Stimulated activated CD8-positive, alpha-beta memory T cell treated with anti-CD3 and anti-CD28 coated beads, Interleukin-12 subunit alpha, Interleukin-12 subunit beta, amount 100 ng/mL, for 4 hours (primary cell): Measurements from ENCODE around the gene GRIN2C.

Source experiments
- DNase-seq: peaks from one replicate; pipeline ENCODE4 v3.0.0-alpha.2; 2020; ENCODE audit warnings: low read depth

Gene GRIN2C

GRCh38 chr17:74846621-74847020 lies 13.1 kb downstream of the GRIN2C start:
- no peak for DNase-seq

- no peak for DNase-seq
Observed at GRCh38 chr17:74843352-74843627, 16.4 kb downstream of the GRIN2C start.

GRCh38 chr17:74842599-74843351 lies 16.9 kb downstream of the GRIN2C start:
- no peak for DNase-seq

GRCh38 chr17:74842146-74842598 lies 17.5 kb downstream of the GRIN2C start:
- DNase-seq: no peak

GRCh38 chr17:74840989-74841666 lies 18.6 kb downstream of the GRIN2C start:
- DNase-seq: no peak

- no peak for DNase-seq
Observed at GRCh38 chr17:74839990-74840852, 19.5 kb downstream of the GRIN2C start.

- DNase-seq: no peak
Observed at GRCh38 chr17:74838274-74838673, 21.4 kb downstream of the GRIN2C start.

- DNase-seq: no peak
Observed at GRCh38 chr17:74836691-74837467, 22.8 kb downstream of the GRIN2C start.

- no peak for DNase-seq
Observed at GRCh38 chr17:74836191-74836590, 23.5 kb downstream of the GRIN2C start.

- DNase-seq: no peak
Observed at GRCh38 chr17:74833501-74834377, 25.9 kb downstream of the GRIN2C start.

GRCh38 chr17:74832421-74832820 lies 27.3 kb downstream of the GRIN2C start:
- no peak for DNase-seq

- no peak for DNase-seq
Observed at GRCh38 chr17:74831444-74832146, 28.1 kb downstream of the GRIN2C start.

- DNase-seq: no peak
Observed at GRCh38 chr17:74830861-74831260, 28.8 kb downstream of the GRIN2C start.

- no peak for DNase-seq
Observed at GRCh38 chr17:74827800-74828199, 31.9 kb downstream of the GRIN2C start.

GRCh38 chr17:74825952-74826719 lies 33.5 kb downstream of the GRIN2C start:
- DNase-seq: no peak

GRCh38 chr17:74824961-74825627 lies 34.6 kb downstream of the GRIN2C start:
- no peak for DNase-seq

GRCh38 chr17:74822939-74823367 lies 36.7 kb downstream of the GRIN2C start:
- DNase-seq: no peak

- DNase-seq: no peak
Observed at GRCh38 chr17:74822335-74822938, 37.2 kb downstream of the GRIN2C start.
